GM23338 (cell line): Measurements from ENCODE around the gene HRNR. TPM values are rescaled to one million over a fixed set of nuclear protein-coding genes. Genes with fewer than 3 reads are reported as not detected.

Experiments
- ATAC-seq: fragments of 200-7000 bp; cut with Tn5 transposase; 3 replicates; pipeline ENCODE4 v1.9.1; 2020
- DNase-seq: peaks from one replicate; pipeline ENCODE4 v3.0.0-alpha.2; 2015; ENCODE audit warnings: low spot score
- H2AFZ ChIP-seq: fragments of 200-600 bp; sonication (generic); 2 replicates; pipeline ENCODE4 v1.8.0; 2016; ENCODE audit warnings: antibody characterized with exemption, mild to moderate bottlenecking, moderate library complexity
- H3F3A ChIP-seq: fragments of 200-600 bp; sonication (generic); replicated peaks from 2 replicates; pipeline ENCODE4 v1.8.0; 2017; ENCODE audit warnings: antibody characterized with exemption, mixed run types, low read depth
- H3K27ac ChIP-seq: fragments of 200-600 bp; sonication (generic); 2 replicates; pipeline ENCODE4 v1.6.1; 2016; ENCODE audit warnings: low read depth
- H3K27me3 ChIP-seq: fragments of 200-600 bp; sonication (generic); 2 replicates; pipeline ENCODE4 v1.8.0; 2016; ENCODE audit warnings: mild to moderate bottlenecking, mixed run types, moderate library complexity; ENCODE audit not compliant: insufficient read depth
- H3K36me3 ChIP-seq: fragments of 200-600 bp; sonication (generic); 2 replicates; pipeline ENCODE4 v1.8.0; 2016; ENCODE audit warnings: mild to moderate bottlenecking; ENCODE audit not compliant: insufficient read depth
- H3K4me1 ChIP-seq: fragments of 200-600 bp; sonication (generic); 2 replicates; pipeline ENCODE4 v1.8.0; 2016; ENCODE audit warnings: mild to moderate bottlenecking, moderate library complexity; ENCODE audit not compliant: insufficient read depth
- H3K4me2 ChIP-seq: fragments of 200-600 bp; sonication (generic); 2 replicates; pipeline ENCODE4 v1.7.1; 2017; ENCODE audit warnings: mixed run types
- H3K4me3 ChIP-seq: fragments of 200-600 bp; sonication (generic); 2 replicates; pipeline ENCODE4 v1.6.1; 2016; ENCODE audit warnings: mixed run types
- H3K79me2 ChIP-seq: fragments of 200-600 bp; sonication (generic); replicated peaks from 2 replicates; pipeline ENCODE4 v1.8.0; 2017; ENCODE audit warnings: mild to moderate bottlenecking; ENCODE audit not compliant: insufficient read depth
- H3K9me2 ChIP-seq: fragments of 200-600 bp; sonication (generic); 2 replicates; pipeline ENCODE4 v1.8.0; 2017; ENCODE audit not compliant: insufficient read depth
- H4K20me1 ChIP-seq: fragments of 200-600 bp; sonication (generic); replicated peaks from 2 replicates; pipeline ENCODE4 v1.8.0; 2017; ENCODE audit warnings: mild to moderate bottlenecking; ENCODE audit not compliant: insufficient read depth
- H3K27ac Mint-ChIP-seq: 2 replicates; pipeline ENCODE4 v1.8.0; 2020; ENCODE audit warnings: inconsistent platforms, mild to moderate bottlenecking, moderate library complexity, mixed read lengths
- H3K27me3 Mint-ChIP-seq: 3 replicates; pipeline ENCODE4 v1.8.0; 2022; ENCODE audit warnings: low read depth, mild to moderate bottlenecking, moderate library complexity, mixed read lengths, inconsistent platforms; ENCODE audit not compliant: insufficient read depth, poor library complexity
- H3K36me3 Mint-ChIP-seq: 3 replicates; pipeline ENCODE4 v1.8.0; 2021; ENCODE audit warnings: low read depth, mild to moderate bottlenecking, inconsistent platforms, moderate library complexity, mixed read lengths
- H3K4me1 Mint-ChIP-seq: 3 replicates; pipeline ENCODE4 v1.8.0; 2020; ENCODE audit warnings: mild to moderate bottlenecking, inconsistent platforms, mixed read lengths
- H3K4me3 Mint-ChIP-seq: 3 replicates; pipeline ENCODE4 v1.8.0; 2021; ENCODE audit warnings: moderate library complexity, mild to moderate bottlenecking, inconsistent platforms, mixed read lengths
- H3K9me3 Mint-ChIP-seq: 3 replicates; pipeline ENCODE4 v1.8.0; 2020; ENCODE audit warnings: moderate library complexity, mild to moderate bottlenecking, inconsistent platforms, mixed read lengths
- CREB1 ChIP-seq: fragments of 250-450 bp; sonication (Bioruptor Pico); IDR thresholded peaks from 2 replicates; pipeline ENCODE4 v1.5.0; 2020; ENCODE audit warnings: low read depth, mild to moderate bottlenecking, moderate library complexity
- EZH2 ChIP-seq: fragments of 200-600 bp; sonication (generic); IDR thresholded peaks from one replicate; pipeline ENCODE4 v1.8.0; 2017; ENCODE audit warnings: antibody characterized with exemption, mild to moderate bottlenecking, low read depth; ENCODE audit not compliant: unreplicated experiment
- EZH2phosphoT487 ChIP-seq: fragments of 200-600 bp; sonication (generic); IDR thresholded peaks from one replicate; pipeline ENCODE4 v1.8.1; 2018; ENCODE audit warnings: antibody characterized with exemption; ENCODE audit not compliant: unreplicated experiment
- JUNB ChIP-seq: IDR thresholded peaks from one replicate; pipeline ENCODE4 v1.6.1; 2016; ENCODE audit warnings: antibody characterized with exemption; ENCODE audit not compliant: unreplicated experiment
- NANOG ChIP-seq: IDR thresholded peaks from 2 replicates; pipeline ENCODE4 v1.6.1; 2016; ENCODE audit warnings: antibody characterized with exemption, borderline replicate concordance
- POLR2AphosphoS5 ChIP-seq: IDR thresholded peaks from 2 replicates; pipeline ENCODE4 v1.6.1; 2016; ENCODE audit warnings: antibody characterized with exemption, low read depth
- STAT1 ChIP-seq: IDR thresholded peaks from one replicate; pipeline ENCODE4 v1.6.1; 2016; ENCODE audit warnings: antibody characterized with exemption; ENCODE audit not compliant: unreplicated experiment
- ZNF114 ChIP-seq: fragments of 250-450 bp; sonication (Bioruptor Pico); IDR thresholded peaks from 2 replicates; pipeline ENCODE4 v1.5.0; 2020; ENCODE audit warnings: mild to moderate bottlenecking, moderate library complexity
- ZNF331 ChIP-seq: fragments of 250-450 bp; sonication (Bioruptor Pico); IDR thresholded peaks from 2 replicates; pipeline ENCODE4 v1.5.0; 2020; ENCODE audit warnings: low read depth, mild to moderate bottlenecking, moderate library complexity
- polyA plus RNA-seq: library from polyadenylated mRNA; unstranded; fragments of >200 nt; fragmentation: Nextera tagmentation; extraction: Ambion mirVana; gene quantifications from 2 replicates; pipeline ENCODE4 v1.2.1, GENCODE V29; 2016
- total RNA-seq: library from RNA; depleted of rRNA; stranded (reverse); fragments of >200 nt; shearing (Covaris generic); gene quantifications from 2 replicates; pipeline ENCODE4 v1.2.3, GENCODE V29; 2014
- TF ChIP-seq, protein P1 (sequence below): IDR thresholded peaks from 2 replicates; pipeline ENCODE4 v1.6.1; 2016; ENCODE audit warnings: antibody characterized with exemption
- TF ChIP-seq, protein P2 (sequence below), 2 experiments: fragments of 200-600 bp in 1 of 2; sonication (generic) in 1 of 2; conservative IDR thresholded peaks; 2 replicates each; pipeline versions ENCODE4 v1.5.1 to v1.6.1; 2016 to 2017; ENCODE audit warnings: antibody characterized with exemption in 2 of 2, low read depth in 2 of 2, mild to moderate bottlenecking in 2 of 2, moderate library complexity in 1 of 2
- TF ChIP-seq, protein P3 (sequence below): fragments of 250-450 bp; sonication (Bioruptor Pico); IDR thresholded peaks from 2 replicates; pipeline ENCODE4 v1.5.0; 2020; ENCODE audit warnings: mild to moderate bottlenecking, moderate library complexity
- TF ChIP-seq, protein P4 (sequence below): IDR thresholded peaks from one replicate; pipeline ENCODE4 v1.6.1; 2018; ENCODE audit warnings: antibody characterized with exemption; ENCODE audit not compliant: unreplicated experiment

The HRNR gene
- total and polyA plus RNA-seq, 2 experiments from 2014 or later = not detected

DNA sequence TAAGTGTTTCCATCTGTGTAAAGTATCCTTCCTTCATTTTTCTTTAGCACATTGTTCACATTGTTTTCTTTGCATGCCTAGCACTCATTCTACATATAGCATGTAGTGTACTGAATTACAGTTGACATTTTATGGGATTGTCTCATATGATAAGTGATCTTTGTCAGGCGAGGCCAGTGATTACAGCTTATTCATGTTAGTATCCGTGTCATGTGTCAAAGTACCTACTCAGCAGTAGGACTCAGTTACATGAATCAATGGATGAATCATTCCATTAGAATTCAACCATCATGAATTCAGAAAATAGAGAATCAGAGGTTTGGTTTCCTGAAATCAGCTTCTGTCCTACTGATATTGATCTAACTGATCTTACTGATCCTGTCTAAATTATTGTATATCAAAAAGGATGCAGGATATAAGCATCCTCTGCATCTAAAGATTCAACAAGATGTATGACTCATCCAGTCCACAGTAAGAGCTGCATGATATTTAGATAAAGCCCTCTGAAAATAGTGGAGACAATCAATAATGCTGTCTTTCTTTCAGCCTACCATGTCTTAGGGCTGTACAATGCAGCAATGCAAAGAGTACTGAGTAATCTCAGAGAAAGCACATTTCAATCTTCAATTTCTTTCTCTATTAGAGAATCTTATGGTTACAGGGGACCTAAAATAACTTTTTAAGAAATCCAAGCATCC lies 20.7 kb upstream of the HRNR start:
- TF ChIP-seq, protein P1, sequence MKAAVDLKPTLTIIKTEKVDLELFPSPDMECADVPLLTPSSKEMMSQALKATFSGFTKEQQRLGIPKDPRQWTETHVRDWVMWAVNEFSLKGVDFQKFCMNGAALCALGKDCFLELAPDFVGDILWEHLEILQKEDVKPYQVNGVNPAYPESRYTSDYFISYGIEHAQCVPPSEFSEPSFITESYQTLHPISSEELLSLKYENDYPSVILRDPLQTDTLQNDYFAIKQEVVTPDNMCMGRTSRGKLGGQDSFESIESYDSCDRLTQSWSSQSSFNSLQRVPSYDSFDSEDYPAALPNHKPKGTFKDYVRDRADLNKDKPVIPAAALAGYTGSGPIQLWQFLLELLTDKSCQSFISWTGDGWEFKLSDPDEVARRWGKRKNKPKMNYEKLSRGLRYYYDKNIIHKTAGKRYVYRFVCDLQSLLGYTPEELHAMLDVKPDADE = no peak
- TF ChIP-seq CREB1 (CRISPR knock-in tag) (no peak), NANOG (no peak), ZNF331 (CRISPR knock-in tag) (no peak), ZNF114 (CRISPR knock-in tag) (no peak), JUNB (no peak), EZH2 (no peak), EZH2phosphoT487 (no peak), STAT1 (no peak), POLR2AphosphoS5 (no peak)
- TF ChIP-seq, protein P2, sequence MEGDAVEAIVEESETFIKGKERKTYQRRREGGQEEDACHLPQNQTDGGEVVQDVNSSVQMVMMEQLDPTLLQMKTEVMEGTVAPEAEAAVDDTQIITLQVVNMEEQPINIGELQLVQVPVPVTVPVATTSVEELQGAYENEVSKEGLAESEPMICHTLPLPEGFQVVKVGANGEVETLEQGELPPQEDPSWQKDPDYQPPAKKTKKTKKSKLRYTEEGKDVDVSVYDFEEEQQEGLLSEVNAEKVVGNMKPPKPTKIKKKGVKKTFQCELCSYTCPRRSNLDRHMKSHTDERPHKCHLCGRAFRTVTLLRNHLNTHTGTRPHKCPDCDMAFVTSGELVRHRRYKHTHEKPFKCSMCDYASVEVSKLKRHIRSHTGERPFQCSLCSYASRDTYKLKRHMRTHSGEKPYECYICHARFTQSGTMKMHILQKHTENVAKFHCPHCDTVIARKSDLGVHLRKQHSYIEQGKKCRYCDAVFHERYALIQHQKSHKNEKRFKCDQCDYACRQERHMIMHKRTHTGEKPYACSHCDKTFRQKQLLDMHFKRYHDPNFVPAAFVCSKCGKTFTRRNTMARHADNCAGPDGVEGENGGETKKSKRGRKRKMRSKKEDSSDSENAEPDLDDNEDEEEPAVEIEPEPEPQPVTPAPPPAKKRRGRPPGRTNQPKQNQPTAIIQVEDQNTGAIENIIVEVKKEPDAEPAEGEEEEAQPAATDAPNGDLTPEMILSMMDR (conservative IDR thresholded peaks at IDR 0.05; ENCODE audit: low read depth in 2 of 2) = no peak
- TF ChIP-seq, protein P3, sequence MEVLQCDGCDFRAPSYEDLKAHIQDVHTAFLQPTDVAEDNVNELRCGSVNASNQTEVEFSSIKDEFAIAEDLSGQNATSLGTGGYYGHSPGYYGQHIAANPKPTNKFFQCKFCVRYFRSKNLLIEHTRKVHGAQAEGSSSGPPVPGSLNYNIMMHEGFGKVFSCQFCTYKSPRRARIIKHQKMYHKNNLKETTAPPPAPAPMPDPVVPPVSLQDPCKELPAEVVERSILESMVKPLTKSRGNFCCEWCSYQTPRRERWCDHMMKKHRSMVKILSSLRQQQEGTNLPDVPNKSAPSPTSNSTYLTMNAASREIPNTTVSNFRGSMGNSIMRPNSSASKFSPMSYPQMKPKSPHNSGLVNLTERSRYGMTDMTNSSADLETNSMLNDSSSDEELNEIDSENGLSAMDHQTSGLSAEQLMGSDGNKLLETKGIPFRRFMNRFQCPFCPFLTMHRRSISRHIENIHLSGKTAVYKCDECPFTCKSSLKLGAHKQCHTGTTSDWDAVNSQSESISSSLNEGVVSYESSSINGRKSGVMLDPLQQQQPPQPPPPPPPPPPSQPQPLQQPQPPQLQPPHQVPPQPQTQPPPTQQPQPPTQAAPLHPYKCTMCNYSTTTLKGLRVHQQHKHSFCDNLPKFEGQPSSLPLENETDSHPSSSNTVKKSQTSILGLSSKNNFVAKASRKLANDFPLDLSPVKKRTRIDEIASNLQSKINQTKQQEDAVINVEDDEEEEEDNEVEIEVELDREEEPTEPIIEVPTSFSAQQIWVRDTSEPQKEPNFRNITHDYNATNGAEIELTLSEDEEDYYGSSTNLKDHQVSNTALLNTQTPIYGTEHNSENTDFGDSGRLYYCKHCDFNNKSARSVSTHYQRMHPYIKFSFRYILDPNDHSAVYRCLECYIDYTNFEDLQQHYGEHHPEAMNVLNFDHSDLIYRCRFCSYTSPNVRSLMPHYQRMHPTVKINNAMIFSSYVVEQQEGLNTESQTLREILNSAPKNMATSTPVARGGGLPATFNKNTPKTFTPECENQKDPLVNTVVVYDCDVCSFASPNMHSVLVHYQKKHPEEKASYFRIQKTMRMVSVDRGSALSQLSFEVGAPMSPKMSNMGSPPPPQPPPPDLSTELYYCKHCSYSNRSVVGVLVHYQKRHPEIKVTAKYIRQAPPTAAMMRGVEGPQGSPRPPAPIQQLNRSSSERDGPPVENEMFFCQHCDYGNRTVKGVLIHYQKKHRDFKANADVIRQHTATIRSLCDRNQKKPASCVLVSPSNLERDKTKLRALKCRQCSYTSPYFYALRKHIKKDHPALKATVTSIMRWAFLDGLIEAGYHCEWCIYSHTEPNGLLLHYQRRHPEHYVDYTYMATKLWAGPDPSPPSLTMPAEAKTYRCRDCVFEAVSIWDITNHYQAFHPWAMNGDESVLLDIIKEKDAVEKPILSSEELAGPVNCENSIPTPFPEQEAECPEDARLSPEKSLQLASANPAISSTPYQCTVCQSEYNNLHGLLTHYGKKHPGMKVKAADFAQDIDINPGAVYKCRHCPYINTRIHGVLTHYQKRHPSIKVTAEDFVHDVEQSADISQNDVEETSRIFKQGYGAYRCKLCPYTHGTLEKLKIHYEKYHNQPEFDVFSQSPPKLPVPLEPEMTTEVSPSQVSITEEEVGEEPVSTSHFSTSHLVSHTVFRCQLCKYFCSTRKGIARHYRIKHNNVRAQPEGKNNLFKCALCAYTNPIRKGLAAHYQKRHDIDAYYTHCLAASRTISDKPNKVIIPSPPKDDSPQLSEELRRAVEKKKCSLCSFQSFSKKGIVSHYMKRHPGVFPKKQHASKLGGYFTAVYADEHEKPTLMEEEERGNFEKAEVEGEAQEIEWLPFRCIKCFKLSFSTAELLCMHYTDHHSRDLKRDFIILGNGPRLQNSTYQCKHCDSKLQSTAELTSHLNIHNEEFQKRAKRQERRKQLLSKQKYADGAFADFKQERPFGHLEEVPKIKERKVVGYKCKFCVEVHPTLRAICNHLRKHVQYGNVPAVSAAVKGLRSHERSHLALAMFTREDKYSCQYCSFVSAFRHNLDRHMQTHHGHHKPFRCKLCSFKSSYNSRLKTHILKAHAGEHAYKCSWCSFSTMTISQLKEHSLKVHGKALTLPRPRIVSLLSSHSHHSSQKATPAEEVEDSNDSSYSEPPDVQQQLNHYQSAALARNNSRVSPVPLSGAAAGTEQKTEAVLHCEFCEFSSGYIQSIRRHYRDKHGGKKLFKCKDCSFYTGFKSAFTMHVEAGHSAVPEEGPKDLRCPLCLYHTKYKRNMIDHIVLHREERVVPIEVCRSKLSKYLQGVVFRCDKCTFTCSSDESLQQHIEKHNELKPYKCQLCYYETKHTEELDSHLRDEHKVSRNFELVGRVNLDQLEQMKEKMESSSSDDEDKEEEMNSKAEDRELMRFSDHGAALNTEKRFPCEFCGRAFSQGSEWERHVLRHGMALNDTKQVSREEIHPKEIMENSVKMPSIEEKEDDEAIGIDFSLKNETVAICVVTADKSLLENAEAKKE (CRISPR knock-in tag) = no peak
- TF ChIP-seq, protein P4, sequence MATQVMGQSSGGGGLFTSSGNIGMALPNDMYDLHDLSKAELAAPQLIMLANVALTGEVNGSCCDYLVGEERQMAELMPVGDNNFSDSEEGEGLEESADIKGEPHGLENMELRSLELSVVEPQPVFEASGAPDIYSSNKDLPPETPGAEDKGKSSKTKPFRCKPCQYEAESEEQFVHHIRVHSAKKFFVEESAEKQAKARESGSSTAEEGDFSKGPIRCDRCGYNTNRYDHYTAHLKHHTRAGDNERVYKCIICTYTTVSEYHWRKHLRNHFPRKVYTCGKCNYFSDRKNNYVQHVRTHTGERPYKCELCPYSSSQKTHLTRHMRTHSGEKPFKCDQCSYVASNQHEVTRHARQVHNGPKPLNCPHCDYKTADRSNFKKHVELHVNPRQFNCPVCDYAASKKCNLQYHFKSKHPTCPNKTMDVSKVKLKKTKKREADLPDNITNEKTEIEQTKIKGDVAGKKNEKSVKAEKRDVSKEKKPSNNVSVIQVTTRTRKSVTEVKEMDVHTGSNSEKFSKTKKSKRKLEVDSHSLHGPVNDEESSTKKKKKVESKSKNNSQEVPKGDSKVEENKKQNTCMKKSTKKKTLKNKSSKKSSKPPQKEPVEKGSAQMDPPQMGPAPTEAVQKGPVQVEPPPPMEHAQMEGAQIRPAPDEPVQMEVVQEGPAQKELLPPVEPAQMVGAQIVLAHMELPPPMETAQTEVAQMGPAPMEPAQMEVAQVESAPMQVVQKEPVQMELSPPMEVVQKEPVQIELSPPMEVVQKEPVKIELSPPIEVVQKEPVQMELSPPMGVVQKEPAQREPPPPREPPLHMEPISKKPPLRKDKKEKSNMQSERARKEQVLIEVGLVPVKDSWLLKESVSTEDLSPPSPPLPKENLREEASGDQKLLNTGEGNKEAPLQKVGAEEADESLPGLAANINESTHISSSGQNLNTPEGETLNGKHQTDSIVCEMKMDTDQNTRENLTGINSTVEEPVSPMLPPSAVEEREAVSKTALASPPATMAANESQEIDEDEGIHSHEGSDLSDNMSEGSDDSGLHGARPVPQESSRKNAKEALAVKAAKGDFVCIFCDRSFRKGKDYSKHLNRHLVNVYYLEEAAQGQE = no peak
- Histone ChIP-seq H3K4me2 (no peak overlapping the region), H3K79me2 (no peaks in the 10 kb centered on the region), H3K36me3 (no peaks in the 10 kb centered on the region), H2AFZ (no peak overlapping the region), H3F3A (no peaks in the 10 kb centered on the region), H3K27ac (no peak overlapping the region), H3K4me1 (no peaks in the 10 kb centered on the region), H3K4me3 (no peak overlapping the region), H3K27me3 (no peaks in the 10 kb centered on the region), H4K20me1 (no peaks in the 10 kb centered on the region), H3K9me2 (no peaks in the 10 kb centered on the region)
- H3K9me3 Mint-ChIP-seq = peaks cover 47% of the 10 kb centered on the region
- DNase-seq = no peak
- no peak overlapping the region for H3K4me3 Mint-ChIP-seq
- H3K36me3 Mint-ChIP-seq = no peaks in the 10 kb centered on the region
- ATAC-seq = no peak
- no peaks in the 10 kb centered on the region for H3K4me1 Mint-ChIP-seq
- peaks cover 3% of the 10 kb centered on the region for H3K27me3 Mint-ChIP-seq
- H3K27ac Mint-ChIP-seq = no peak overlapping the region
